NCI-H2227 (cell line): ENCODE measurements around the gene CIRBP.
A peak's percentile ranks its signal among the peaks of the same experiment; 100 is the strongest.

ENCODE experiments used
- DNase-seq: peaks from one replicate; lab custom pipeline; 2025; ENCODE audit not compliant: unreplicated experiment; lab: John Stamatoyannopoulos, UW

CIRBP gene

GRCh38 chr19:1243768-1244692 lies 25.1 kb upstream of the CIRBP start:
- peak; percentile 77 for DNase-seq

- DNase-seq: no peak
These were observed 24.3 kb upstream of the CIRBP start for GRCh38 chr19:1244693-1245451.

- no peak for DNase-seq
These were observed 23.5 kb upstream of the CIRBP start for GRCh38 chr19:1245494-1246264.

GRCh38 chr19:1246265-1247087 lies 22.7 kb upstream of the CIRBP start:
- peak; percentile 26 for DNase-seq

GRCh38 chr19:1247748-1248138 lies 21.4 kb upstream of the CIRBP start:
- DNase-seq: no peak

- DNase-seq: peak; percentile 86
These were observed 20.9 kb upstream of the CIRBP start, which contains the start of gene MIDN for GRCh38 chr19:1248139-1248785. Gene MIDN (plus strand): TSS chr19:1248583. CDS start chr19:1250297, 1,714 bp downstream.

- peak; percentile 87 for DNase-seq
These were observed 20.3 kb upstream of the CIRBP start for GRCh38 chr19:1248786-1249297.

- peak; percentile 93 for DNase-seq
These were observed 19.7 kb upstream of the CIRBP start for GRCh38 chr19:1249298-1249989.

GRCh38 chr19:1249990-1250436 lies 19.1 kb upstream of the CIRBP start:
- no peak for DNase-seq

GRCh38 chr19:1250437-1251260 lies 18.5 kb upstream of the CIRBP start:
- peak; percentile 92 for DNase-seq

- peak; percentile 68 for DNase-seq
These were observed 17.6 kb upstream of the CIRBP start for GRCh38 chr19:1251330-1252220.

GRCh38 chr19:1252221-1252820 lies 16.8 kb upstream of the CIRBP start:
- DNase-seq: no peak

GRCh38 chr19:1252821-1253513 lies 16.2 kb upstream of the CIRBP start:
- DNase-seq: no peak

GRCh38 chr19:1253514-1254080 lies 15.5 kb upstream of the CIRBP start:
- DNase-seq: no peak

- DNase-seq: no peak
These were observed 15.0 kb upstream of the CIRBP start for GRCh38 chr19:1254081-1254527.
